ENCODE results near the gene ANKS6.

Gene ANKS6

DNA sequence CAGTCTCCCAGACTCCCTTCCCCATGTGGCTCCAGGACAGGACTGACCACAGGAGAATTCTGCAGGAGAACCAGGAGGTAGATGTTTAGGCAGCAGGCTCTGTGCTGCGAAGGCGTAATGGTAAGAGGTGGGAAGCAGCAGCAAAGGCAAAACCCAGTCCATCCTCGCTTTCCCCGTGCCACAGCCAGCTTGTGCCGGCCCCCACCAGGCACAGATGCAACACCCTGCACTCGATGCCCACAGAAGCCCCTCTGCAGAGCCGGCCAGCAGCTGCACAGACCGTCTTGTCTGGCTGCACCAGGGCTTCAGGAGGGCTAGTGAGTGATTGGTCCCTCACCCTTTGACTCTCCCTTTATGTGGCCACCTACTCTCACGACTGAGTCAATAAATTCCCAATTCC is 28.0 kb downstream of the ANKS6 start:
- no peak for TF ChIP-seq CTCF (IDR thresholded peaks at IDR 0.05; ENCODE audit: low read depth, low read length)
- no peak overlapping the region for H3K4me3 ChIP-seq (ENCODE audit: low read depth, low read length)
- DNase-seq (ENCODE audit: low read depth, low spot score) = no peak
- in situ Hi-C loops (cut with HindIII; ENCODE audit: low sequenced_read_pairs) = no loop called here

DNA sequence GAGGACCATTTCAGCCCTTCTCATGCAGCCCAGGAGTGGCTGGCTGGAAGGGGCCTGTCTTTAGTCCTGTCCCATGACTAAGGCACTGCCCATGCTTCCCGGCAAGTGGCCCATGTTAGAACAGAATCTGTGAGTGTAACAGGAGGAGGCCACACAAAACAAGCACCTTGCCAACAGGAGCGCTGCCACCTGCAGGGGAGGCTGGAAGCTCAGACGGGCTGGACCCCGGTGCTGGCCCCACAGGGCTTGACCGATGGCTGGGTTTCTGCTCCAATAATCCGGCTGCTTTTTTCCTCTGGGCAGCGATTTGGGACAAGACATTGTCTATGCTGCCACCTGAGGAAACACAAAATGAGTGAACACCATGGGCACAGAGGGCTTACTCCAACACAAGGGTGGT is 28.4 kb downstream of the ANKS6 start:
- in situ Hi-C loops (cut with HindIII; ENCODE audit: low sequenced_read_pairs) = no loop called here
- no peak for TF ChIP-seq CTCF (IDR thresholded peaks at IDR 0.05; ENCODE audit: low read depth, low read length)
- H3K4me3 ChIP-seq (ENCODE audit: low read depth, low read length) = no peak overlapping the region
- DNase-seq (ENCODE audit: low read depth, low spot score) = no peak

GRCh38 chr9:98767196-98767595 is 29.2 kb downstream of the ANKS6 start:
- no peak overlapping the region for H3K4me3 ChIP-seq (ENCODE audit: low read depth, low read length)
- in situ Hi-C loops (cut with HindIII; ENCODE audit: low sequenced_read_pairs) = no loop called here
- DNase-seq (ENCODE audit: low read depth, low spot score) = no peak
- TF ChIP-seq CTCF (IDR thresholded peaks at IDR 0.05; ENCODE audit: low read depth, low read length) = no peak

DNA sequence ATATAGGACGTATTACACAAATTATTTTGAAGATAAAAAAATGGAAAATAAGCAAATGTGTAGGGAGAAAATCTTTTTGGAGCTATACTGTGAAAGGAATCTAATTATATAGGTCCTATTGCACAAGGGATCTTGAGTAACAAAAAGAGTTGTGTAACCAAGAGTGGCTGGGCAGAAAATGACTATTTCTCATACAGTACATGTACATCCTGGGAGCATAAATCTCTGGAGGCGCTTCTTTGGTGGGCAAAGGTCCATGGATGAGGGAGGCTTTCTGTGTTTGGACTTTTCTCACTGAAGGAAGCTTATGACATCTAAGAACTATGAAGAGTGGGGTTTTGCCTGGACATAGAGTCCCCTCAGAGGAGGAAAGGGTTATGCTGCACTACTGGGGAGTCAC is 29.8 kb downstream of the ANKS6 start:
- no peak for TF ChIP-seq CTCF (IDR thresholded peaks at IDR 0.05; ENCODE audit: low read depth, low read length)
- in situ Hi-C loops (cut with HindIII; ENCODE audit: low sequenced_read_pairs) = no loop called here
- no peak overlapping the region for H3K4me3 ChIP-seq (ENCODE audit: low read depth, low read length)
- DNase-seq (ENCODE audit: low read depth, low spot score) = no peak

GRCh38 chr9:98765256-98765655 is 31.1 kb downstream of the ANKS6 start:
- no peak overlapping the region for H3K4me3 ChIP-seq (ENCODE audit: low read depth, low read length)
- DNase-seq (ENCODE audit: low read depth, low spot score) = no peak
- in situ Hi-C loops (cut with HindIII; ENCODE audit: low sequenced_read_pairs) = no loop called here
- TF ChIP-seq CTCF (IDR thresholded peaks at IDR 0.05; ENCODE audit: low read depth, low read length) = no peak

GRCh38 chr9:98763986-98764745 is 32.2 kb downstream of the ANKS6 start:
- peak; percentile 3 for DNase-seq (ENCODE audit: low read depth, low spot score)

More at GRCh38 chr9:98763986-98764745, 32.2 kb downstream of the ANKS6 start:
- no peak overlapping the region for H3K4me3 ChIP-seq (ENCODE audit: low read depth, low read length)
- TF ChIP-seq CTCF (IDR thresholded peaks at IDR 0.05; ENCODE audit: low read depth, low read length) = no peak
- in situ Hi-C loops (cut with HindIII; ENCODE audit: low sequenced_read_pairs) = no loop called here
